ENCODE data around the gene MACROD2. TPM values are rescaled to one million over a fixed set of nuclear protein-coding genes. Genes with fewer than 3 reads are reported as not detected.

Gene MACROD2
- total and polyA plus RNA-seq, 2 donors (not counting 1 experiment from before 2014, with no cell fraction given): 5.3 to 6.7 TPM

DNA sequence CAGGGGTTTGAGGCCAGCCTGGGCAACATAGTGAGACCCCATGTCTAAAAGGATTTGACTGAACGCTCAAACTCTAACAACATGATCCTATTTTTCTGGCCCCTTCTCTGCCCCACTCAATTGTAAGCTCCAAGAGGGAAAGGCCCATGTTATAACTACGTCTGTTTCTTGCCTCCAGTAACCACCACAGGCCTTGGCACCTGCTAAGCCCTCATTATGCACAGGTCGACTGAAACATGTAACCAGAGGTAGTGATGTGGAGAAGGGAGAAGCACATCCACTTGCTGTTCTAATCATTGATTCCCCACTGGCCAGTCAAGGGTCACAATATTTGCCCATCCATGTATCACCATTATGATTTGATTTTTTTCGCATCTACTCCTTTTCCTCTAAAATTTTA lies 2102.5 kb downstream of the MACROD2 start:
- no peaks in the 10 kb centered on the region for H3K27me3 Mint-ChIP-seq
- Histone ChIP-seq H3K4me3 (ENCODE audit: control extremely low read depth in 1 of 5, extremely low read depth in 1 of 5, insufficient read depth in 1 of 5, low read depth in 2 of 5, low read length in 4 of 5) (no peak overlapping the region), H3K27ac (ENCODE audit: low read length in 2 of 2) (no peak overlapping the region), H3K27me3 (replicated peaks in 1 of 4; ENCODE audit: control extremely low read depth in 1 of 4, control insufficient read depth in 3 of 4, insufficient read depth in 4 of 4, low read length in 3 of 4) (no peaks in the 10 kb centered on the region), H3K79me2 (ENCODE audit: control insufficient read depth, insufficient read depth, low read length) (no peaks in the 10 kb centered on the region), H3K9ac (ENCODE audit: low read length) (no peak overlapping the region), H2AFZ (ENCODE audit: insufficient read depth, low read depth, low read length, poor library complexity, severe bottlenecking) (no peak overlapping the region), H3K36me3 (replicated peaks in 1 of 2; ENCODE audit: control extremely low read depth in 1 of 2, control insufficient read depth in 1 of 2, extremely low read depth in 1 of 2, insufficient read depth in 2 of 2, low read length in 1 of 2) (no peaks in the 10 kb centered on the region), H4K20me1 (ENCODE audit: control insufficient read depth, insufficient read depth, low read length, poor library complexity, severe bottlenecking) (no peaks in the 10 kb centered on the region), H3K4me1 (ENCODE audit: control insufficient read depth in 2 of 2, insufficient read depth in 2 of 2, low read length in 2 of 2) (peaks cover 24 to 25% of the 10 kb centered on the region in 2 donors), H3K4me2 (replicated peaks; ENCODE audit: low read depth, low read length, poor library complexity, severe bottlenecking) (no peak overlapping the region), H3K9me3 (ENCODE audit: control extremely low read depth in 1 of 3, control insufficient read depth in 2 of 3, insufficient read depth in 1 of 3, low read length in 2 of 3) (peaks cover 0 to 1% (median 0%) of the 10 kb centered on the region in 3 donors)
- no peak for ATAC-seq (ENCODE audit: low read depth)
- no peak for DNase-seq
- no peaks in the 10 kb centered on the region for H3K9me3 Mint-ChIP-seq (ENCODE audit: insufficient read depth)
- ChIA-PET CTCF (no interaction called here), POLR2A (no interaction called here)
- TF ChIP-seq, protein P1, sequence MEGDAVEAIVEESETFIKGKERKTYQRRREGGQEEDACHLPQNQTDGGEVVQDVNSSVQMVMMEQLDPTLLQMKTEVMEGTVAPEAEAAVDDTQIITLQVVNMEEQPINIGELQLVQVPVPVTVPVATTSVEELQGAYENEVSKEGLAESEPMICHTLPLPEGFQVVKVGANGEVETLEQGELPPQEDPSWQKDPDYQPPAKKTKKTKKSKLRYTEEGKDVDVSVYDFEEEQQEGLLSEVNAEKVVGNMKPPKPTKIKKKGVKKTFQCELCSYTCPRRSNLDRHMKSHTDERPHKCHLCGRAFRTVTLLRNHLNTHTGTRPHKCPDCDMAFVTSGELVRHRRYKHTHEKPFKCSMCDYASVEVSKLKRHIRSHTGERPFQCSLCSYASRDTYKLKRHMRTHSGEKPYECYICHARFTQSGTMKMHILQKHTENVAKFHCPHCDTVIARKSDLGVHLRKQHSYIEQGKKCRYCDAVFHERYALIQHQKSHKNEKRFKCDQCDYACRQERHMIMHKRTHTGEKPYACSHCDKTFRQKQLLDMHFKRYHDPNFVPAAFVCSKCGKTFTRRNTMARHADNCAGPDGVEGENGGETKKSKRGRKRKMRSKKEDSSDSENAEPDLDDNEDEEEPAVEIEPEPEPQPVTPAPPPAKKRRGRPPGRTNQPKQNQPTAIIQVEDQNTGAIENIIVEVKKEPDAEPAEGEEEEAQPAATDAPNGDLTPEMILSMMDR (IDR thresholded peaks at IDR 0.05): no peak
- no peak for TF ChIP-seq EZH2 (IDR thresholded peaks at IDR 0.05; ENCODE audit: borderline replicate concordance, insufficient read depth, low read depth, low read length, poor library complexity, severe bottlenecking)
- no peak overlapping the region for H3K27ac Mint-ChIP-seq
- H3K4me3 Mint-ChIP-seq: no peak overlapping the region
- peaks cover 52% of the 10 kb centered on the region for H3K4me1 Mint-ChIP-seq
- 100% methylated on average over 1 of the region's 4 CpGs for WGBS (ENCODE audit: insufficient coverage)
- intact Hi-C loops (cut with micrococcal nuclease): no loop called here

DNA sequence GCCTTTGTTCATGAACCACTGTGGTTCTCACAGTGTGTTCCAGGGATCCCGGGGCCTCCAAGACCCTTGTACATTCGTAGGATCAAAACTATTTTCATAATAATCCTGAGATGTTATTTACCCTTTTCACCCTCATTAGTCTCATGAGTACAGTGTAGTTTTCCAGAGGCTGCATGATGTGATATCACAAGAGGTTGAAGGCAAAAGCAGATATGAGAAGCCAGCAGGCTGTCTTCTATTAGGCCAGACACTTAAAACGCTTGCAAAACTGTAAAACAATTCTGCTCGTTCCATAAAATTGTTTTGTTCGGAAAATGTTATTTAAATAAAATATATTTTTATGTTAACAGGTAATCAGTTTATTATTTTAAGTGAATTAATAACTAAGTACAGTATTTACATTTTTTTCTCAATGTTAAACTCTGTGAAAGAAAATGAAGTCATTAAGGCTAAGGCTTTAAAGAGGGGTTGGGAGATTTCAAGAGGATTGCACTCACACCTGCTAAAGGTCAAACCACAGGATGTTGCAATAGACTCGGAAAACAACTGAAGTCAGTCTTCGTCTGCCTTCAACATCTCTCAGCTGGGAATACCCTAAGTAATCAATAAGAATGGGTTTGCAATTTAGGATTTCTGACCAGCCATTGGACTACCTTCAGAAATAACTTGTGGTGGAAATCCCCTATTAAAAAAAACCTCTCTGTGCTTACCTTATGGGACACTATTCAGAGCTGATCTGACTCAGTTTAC lies 2103.7 kb downstream of the MACROD2 start:
- Histone ChIP-seq H3K4me3 (ENCODE audit: control extremely low read depth in 1 of 5, extremely low read depth in 1 of 5, insufficient read depth in 1 of 5, low read depth in 2 of 5, low read length in 4 of 5) (no peak overlapping the region), H3K4me1 (ENCODE audit: control insufficient read depth in 2 of 2, insufficient read depth in 2 of 2, low read length in 2 of 2) (peaks cover 31 to 32% of the 10 kb centered on the region in 2 donors), H4K20me1 (ENCODE audit: control insufficient read depth, insufficient read depth, low read length, poor library complexity, severe bottlenecking) (no peaks in the 10 kb centered on the region), H3K36me3 (replicated peaks in 1 of 2; ENCODE audit: control extremely low read depth in 1 of 2, control insufficient read depth in 1 of 2, extremely low read depth in 1 of 2, insufficient read depth in 2 of 2, low read length in 1 of 2) (no peaks in the 10 kb centered on the region), H2AFZ (ENCODE audit: insufficient read depth, low read depth, low read length, poor library complexity, severe bottlenecking) (no peak overlapping the region), H3K79me2 (ENCODE audit: control insufficient read depth, insufficient read depth, low read length) (no peaks in the 10 kb centered on the region), H3K27ac (ENCODE audit: low read length in 2 of 2) (no peak overlapping the region), H3K9ac (ENCODE audit: low read length) (no peak overlapping the region), H3K4me2 (replicated peaks; ENCODE audit: low read depth, low read length, poor library complexity, severe bottlenecking) (no peak overlapping the region), H3K27me3 (replicated peaks in 1 of 4; ENCODE audit: control extremely low read depth in 1 of 4, control insufficient read depth in 3 of 4, insufficient read depth in 4 of 4, low read length in 3 of 4) (no peaks in the 10 kb centered on the region), H3K9me3 (ENCODE audit: control extremely low read depth in 1 of 3, control insufficient read depth in 2 of 3, insufficient read depth in 1 of 3, low read length in 2 of 3) (peaks cover 0 to 1% (median 0%) of the 10 kb centered on the region in 3 donors)
- TF ChIP-seq, protein P1 (IDR thresholded peaks at IDR 0.05): no peak
- no peak for TF ChIP-seq EZH2 (IDR thresholded peaks at IDR 0.05; ENCODE audit: borderline replicate concordance, insufficient read depth, low read depth, low read length, poor library complexity, severe bottlenecking)
- POLR2A ChIA-PET: no interaction called here
- intact Hi-C loops (cut with micrococcal nuclease): no loop called here
- Mint-ChIP-seq H3K27me3 (no peaks in the 10 kb centered on the region), H3K4me1 (peaks cover 62% of the 10 kb centered on the region), H3K4me3 (no peak overlapping the region), H3K9me3 (ENCODE audit: insufficient read depth) (no peaks in the 10 kb centered on the region), H3K27ac (no peak overlapping the region)
- no peak for DNase-seq
- no CpG with 5 or more reads among the region's 7 CpGs for WGBS (ENCODE audit: insufficient coverage)
- CTCF ChIA-PET: no interaction called here
- peak; percentile 47 for ATAC-seq (ENCODE audit: low read depth)
